GM03348 (cell line): ENCODE results near the gene MIEN1.
"Not testable (repeated sequence)": the region's sequence is repeated elsewhere in the genome, so short reads cannot be mapped to it uniquely, and the experiment has no call there.

Experiments used
- DNase-seq: peaks from one replicate; pipeline ENCODE4 v3.0.0; 2012; ENCODE audit warnings: low spot score

MIEN1 gene

DNA sequence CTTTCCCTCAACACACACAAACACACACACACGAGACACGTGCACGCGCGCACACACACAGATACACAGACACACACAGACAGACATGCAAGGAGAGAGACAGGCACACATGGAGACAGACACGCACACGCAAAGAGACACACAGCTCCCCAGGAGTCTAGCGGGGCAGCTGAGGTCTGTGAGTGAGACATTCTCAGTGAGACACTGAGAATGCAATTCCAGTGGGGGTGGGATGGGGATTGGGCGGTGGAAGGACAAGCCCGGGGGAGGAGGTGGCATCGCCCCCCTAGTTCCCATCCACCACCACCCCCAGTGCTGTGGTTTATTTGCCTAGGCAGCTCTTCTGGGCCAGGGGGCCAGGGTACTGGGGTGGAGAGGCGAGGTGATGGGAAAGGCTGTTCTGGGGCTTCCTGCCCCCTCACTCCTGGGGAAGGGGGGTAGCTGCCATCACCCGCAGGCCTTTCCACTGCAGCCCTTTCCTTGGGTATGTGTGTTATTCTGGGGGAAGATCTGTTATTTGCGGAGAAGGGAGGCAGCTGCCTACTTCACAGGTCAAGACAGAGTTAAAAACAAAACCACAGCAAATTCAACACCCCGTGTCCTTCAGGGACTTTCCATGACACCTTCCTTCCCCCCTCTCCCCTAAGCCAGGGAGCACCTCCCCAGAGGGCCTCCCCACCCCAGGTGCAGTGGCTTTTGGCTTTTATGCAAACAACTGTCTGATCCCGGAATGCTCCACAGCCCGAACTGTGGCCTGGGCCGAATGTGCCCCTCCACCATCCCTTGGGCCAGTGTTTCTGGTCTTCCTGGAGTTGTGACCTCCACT, 25.4 kb upstream of the MIEN1 start:
- DNase-seq, result no peak

DNA sequence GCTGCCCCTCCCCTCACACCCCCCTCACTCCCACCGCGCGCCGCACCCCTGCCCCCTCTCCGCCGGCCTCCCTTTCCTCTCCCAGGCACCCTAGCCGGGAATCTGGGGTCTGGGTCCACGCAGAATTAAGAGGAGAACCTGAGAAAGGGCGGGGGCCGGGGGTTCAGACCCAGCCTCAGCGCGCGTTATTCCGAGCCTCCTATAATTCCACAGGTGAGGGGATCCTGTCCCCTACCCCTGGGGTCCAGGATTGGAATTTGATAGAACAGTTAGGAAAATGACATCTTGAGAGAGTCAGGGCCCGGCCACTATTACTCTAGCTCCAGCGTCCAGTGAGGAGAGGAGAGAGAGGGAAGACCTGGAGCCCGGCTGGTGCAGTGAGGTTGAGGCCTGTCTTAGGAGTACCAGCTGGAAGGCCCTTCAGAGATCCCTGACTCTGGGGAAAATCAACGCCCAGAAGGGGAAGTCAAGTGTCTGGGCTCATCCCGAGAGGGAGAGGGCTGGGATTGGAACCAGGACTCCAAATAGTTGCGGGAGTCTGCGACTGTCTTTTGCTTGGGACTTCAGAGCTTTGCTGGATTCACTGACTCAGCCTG, 24.7 kb upstream of the MIEN1 start:
- no peak for DNase-seq

DNA sequence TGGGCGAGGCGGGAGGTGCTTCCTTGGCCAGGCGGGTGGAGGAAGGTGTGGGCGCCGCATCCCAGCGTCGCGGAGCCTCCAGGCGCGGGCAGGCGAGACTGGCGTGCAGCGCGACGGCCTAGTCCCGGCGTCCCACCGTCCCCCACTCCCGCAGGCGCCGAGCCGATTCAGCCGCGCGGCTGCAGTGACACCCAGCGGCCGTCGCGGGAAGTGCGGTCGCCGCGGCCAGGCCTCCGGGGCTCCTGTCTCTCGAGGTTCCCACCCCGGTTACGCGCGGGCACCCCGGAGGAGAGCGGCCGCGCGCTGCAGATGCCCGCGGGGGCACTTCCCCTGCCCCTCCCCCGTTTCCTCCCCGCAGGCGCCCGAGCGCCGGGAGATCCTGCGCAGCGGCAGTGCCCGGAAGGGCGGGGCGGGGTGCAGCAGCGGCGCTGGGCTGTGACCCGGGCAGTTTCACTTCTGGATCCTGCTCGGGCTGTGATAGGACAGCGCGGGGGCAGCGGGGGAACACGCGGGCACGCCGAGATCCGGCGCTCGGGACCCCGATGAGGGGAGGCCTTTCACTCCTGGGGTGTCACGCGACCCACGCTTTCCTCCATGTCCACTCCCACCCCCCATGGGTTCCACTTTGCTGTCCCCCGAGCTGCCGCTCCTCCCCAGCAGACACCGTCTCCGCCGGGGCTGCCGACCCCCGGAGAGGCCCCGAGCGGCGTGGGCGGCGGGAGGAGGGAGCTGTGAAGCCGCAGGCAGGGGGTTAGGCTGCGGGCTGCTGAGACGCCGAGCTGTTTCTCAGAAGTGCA, 24.0 kb upstream of the MIEN1 start:
- peak; percentile 98 for DNase-seq

DNA sequence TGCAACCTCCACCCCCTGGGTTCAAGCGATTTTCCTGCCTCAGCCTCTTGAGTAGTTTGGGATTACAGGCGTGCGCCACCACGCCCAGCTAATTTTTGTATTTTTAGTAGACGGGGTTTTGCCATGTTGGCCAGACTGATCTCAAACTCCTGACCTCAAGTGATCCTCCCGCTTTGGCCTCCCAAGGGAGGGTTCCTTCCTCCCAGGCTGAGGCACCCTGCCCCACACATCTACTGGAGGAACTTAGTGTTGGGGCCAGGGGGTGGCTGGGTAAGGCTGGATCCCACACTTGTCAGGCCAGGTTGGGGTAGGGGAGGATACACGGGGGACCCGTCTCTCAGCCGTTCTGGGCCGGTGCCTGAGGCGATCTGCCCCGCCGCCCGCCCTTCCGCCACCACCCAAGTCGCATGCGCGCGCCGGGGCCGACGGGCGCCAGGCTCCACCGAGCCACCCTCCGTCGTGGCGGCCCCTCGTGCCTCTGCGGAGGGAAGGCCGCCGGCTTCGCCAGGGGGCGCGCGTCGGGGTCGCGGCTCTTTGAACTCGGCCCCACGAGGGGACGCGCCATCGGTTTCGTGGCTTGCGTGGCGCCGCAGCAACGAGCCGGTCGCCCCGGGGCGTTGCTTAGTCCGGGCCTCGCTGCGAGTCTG, 23.3 kb upstream of the MIEN1 start:
- peak; percentile 76 for DNase-seq

DNA sequence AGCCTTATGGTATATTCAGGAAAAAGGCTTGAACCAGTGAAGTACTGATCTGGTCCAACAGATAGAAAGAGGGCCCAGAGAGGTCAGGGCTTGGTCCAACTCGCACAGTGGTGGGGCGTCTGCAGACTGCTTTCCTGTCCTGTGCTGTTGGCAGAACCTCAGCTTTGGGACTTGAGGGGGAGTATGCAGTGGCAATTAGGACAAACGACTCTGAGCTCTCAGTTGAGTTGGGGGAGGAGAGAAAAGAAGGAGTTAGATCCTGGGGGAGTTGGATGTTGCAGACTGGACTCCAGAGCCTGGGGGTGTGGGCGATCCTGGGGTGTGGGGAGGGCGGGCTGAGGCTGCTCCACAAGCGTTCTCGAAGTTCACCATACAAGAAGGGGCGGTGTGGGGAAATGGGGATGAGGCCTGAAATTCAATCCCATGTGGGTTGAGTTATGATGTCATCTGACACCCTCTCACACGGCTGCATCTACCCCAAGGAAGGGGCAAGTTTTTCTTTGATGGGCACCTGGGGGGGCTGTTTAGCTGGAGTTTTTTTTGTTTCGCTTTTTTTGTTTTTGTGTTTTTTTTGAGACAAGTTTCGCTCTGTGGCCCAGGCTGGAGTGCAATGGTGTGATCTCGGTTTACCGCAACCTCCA, 22.0 kb upstream of the MIEN1 start:
- no peak for DNase-seq

DNA sequence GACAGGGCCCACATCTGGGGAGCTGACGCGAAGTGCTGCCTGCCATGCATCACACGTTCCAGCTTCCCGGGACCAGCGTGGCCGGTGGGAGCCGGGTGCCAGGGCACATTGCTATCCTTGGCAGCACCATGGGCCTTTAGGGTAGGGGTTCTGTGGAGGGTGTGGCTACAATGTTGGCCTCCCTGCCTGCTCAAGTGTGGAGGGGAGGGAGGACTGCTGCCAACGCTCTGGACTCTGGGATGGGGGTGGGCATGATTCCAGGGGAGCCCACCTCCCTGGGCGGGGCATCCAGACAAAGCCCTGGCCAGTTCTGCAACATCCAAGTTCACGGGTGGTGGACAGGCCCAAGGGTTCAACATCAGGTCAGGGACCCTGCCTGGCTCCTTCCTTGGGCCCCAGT, 21.3 kb upstream of the MIEN1 start:
- DNase-seq, result no peak

DNA sequence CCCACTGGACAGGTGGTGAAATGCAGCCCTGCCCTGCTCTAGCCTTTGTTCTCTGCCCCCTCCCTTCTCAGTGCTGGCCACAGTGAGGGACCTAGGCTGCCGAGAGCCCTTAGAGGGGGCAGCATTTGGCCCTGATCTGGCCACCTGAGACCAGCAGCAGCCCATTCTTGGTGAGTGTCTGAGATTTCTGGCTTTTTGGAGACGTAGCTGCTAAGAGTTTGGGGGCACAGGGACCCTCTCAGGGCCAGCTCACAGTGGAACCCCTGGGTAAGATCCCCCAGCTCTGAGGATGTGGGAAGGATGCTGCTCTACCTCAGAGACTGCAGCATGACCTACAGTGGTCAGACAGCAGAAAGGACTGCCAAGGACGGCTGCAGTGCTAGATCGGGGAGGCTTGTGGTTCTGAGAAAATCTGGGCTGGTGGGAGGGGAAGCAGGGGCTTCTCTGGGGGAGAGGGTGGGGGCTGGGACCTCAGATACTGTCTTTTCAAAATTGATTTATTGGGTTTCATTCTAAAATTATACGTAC, 20.7 kb upstream of the MIEN1 start:
- DNase-seq, result no peak

DNA sequence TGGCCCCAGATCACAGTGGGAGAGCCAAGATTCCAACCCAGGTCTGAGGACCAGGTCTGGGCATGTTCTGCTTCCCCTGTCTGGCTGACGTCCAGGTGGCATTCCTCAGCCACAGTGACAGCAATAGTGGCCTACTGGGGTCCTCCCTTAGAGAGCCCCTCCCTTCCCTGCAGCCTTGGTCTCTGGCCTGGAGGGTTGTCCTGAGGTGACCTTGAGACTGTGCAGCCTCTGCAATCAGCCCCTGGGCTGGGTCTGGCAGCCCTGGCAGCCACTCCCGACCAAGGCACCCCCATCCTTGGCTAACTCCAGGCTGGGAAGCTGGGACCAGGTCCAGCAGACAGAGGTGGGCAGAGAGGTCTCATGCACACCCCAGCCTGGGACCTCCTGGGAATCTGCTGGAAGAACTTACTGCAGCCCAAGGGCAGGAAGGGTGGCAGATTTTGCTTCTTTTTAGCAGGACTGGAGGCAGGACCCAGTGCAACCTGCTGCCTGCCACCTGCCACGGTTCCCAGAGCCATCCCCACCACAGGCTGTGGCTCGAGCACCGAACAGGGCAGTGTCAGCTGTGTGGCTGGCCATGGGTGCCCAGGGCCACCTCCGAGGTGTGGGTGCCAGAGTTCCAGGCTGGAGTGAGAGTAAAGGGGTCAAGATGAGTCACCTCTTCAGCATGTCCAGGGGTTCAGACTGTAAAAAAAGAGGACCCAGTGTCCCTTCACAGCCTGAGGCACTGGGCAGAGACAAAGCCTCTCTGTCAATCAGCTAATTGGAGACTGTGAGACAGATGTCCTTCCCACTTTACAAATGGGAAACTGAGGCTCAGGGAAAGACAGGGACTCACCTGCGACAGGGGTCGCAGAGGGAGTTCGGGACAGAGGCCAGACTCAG, 20.0 kb upstream of the MIEN1 start:
- DNase-seq, result no peak

DNA sequence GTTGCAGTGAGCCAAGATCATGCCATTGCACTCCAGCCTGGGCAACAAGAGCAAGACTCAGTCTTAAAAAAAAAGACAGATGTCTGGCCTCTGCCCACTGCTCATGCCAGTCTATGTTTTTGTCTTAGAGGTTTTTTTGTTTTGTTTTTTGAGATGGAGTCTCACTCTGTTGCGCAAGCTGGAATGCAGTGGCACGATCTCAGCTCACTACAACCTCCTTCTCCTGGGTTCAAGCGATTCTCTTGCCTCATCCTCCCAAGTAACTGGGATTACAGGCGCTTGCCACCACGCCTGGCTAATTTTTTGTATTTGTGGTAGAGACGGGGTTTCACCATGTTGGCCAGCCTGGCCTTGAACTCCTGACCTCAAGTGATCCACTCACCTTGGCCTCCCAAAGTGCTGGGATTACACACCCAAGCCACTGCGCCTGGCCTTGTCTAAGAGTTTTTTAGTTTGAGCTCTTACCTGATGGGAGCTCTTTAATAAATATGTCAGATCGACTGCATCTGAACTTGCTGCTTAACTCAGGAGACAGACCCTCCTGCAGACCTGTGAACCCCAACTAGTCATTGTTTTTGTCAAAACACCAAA, 18.2 kb upstream of the MIEN1 start:
- DNase-seq, result not testable (repeated sequence)

DNA sequence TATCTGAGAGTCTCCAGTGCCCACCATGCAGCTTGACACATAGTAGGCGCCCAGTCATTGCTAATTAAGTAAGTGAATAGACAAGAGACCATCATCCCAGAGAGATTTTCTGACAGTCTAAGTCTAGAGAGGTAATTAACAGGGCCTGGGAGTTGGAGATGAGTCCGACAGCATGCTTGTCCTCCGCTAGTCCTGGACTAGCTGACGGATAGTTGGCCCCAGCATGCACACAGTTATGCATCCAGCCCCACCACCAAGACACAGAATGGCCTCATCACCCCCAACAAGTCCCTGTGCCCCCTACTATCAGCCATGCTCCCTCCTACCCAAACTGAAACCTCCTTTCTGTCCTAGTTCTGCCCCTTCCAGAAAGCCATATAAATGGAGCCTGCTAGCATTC, 17.4 kb upstream of the MIEN1 start:
- DNase-seq, result no peak

DNA sequence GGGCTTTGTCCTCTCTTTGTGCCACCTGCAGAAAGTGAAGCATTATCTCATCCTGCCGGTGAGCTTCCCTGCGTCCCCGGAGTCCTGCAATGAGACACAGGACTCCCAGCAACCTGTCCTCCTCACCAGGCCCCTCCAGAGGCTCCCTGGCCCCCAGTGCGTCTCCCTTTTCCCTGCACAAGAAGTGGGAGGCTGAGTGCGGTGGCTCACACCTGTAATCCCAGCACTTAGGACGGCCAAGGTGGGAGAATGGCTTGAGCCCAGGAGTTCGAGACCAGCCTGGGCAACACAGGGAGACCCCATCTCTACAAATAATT, 15.8 kb upstream of the MIEN1 start:
- no peak for DNase-seq

DNA sequence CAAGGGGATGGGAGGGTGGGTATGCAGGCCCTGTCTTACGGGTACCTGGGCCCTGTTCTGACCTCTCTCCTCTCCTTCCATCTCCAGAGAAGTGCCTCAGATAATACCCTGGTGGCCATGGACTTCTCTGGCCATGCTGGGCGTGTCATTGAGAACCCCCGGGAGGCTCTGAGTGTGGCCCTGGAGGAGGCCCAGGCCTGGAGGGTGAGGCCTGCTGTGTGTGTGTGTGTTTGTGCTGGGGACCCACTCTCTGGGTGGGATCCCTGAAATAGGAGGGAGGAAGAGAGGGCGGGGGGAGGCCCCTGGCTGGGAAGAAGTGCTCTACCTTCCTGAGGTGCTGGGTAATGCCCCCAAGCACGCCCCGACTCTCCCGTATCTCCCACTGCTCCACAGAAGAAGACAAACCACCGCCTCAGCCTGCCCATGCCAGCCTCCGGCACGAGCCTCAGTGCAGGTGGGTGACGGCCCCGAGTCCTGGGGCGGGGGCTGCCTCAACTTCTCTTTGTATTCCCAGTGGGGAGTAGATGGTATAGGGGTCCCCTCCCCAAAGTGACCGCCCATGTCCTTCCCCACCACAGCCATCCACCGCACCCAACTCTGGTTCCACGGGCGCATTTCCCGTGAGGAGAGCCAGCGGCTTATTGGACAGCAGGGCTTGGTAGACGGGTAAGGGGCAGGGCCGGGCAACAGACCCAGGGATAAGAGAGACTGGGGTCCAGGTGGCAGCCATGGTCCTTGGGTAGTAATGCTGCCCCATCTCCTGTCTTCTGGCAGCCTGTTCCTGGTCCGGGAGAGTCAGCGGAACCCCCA, 15.2 kb upstream of the MIEN1 start:
- no peak for DNase-seq

DNA sequence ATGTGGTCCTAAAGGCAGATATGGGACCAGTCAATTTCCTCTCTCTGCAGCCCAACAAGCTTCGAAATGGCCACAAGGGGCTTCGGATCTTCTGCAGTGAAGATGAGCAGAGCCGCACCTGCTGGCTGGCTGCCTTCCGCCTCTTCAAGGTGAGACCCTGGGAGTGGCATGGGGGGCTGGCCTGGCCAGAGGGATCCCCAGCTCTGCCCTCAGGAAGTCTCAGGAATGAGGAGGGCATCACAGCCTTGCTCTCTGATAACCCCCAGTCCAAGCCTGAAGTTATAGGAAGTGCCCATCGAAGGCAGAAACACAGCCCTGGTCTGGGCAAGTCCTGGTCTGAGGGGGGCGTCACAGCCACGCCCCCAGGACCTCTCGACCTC, 14.5 kb upstream of the MIEN1 start:
- DNase-seq, result no peak

DNA sequence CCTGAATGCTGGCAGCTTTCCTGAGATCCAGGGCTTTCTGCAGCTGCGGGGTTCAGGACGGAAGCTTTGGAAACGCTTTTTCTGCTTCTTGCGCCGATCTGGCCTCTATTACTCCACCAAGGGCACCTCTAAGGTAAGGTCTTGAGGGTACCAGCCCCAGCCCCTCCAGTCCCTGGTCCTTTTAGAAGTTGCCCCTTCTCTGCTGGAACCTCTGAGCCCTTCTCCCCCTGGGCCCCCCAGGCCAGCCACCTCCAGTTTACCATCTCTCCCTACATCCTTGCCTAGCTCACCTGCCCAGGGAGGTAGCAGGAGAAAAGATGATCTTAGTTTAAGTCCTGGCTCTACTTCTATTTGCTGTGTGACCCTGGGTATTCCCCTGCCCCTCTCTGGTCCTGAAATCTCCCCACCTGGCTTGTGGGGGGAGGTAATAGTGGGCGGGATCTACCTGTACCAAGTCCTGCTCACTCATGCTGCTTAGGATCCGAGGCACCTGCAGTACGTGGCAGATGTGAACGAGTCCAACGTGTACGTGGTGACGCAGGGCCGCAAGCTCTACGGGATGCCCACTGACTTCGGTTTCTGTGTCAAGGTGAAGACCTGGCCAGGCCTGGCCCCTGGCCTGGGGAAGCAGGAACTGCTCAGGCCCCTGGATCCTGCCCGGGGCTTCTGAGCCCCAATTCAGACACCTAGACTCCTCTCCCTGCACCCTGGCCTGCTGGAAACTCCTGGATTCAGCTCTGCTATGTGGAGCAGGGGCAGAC, 13.9 kb upstream of the MIEN1 start:
- DNase-seq, result no peak

DNA sequence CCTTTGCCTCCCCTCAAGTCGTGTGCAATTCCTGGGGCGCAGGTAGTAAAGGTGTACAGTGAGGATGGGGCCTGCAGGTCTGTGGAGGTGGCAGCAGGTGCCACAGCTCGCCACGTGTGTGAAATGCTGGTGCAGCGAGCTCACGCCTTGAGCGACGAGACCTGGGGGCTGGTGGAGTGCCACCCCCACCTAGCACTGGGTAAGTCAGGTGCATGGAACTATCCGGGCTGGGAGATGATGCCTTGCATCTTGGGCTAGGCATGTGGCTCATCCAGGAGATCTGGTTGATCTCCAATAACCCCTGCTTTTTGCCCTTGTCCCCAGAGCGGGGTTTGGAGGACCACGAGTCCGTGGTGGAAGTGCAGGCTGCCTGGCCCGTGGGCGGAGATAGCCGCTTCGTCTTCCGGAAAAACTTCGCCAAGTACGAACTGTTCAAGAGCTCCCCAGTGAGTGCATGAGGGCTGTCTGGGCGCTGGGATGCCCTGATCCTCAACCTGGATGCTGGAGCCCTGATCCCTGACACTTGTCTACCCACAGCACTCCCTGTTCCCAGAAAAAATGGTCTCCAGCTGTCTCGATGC, 12.6 kb upstream of the MIEN1 start:
- no peak for DNase-seq

DNA sequence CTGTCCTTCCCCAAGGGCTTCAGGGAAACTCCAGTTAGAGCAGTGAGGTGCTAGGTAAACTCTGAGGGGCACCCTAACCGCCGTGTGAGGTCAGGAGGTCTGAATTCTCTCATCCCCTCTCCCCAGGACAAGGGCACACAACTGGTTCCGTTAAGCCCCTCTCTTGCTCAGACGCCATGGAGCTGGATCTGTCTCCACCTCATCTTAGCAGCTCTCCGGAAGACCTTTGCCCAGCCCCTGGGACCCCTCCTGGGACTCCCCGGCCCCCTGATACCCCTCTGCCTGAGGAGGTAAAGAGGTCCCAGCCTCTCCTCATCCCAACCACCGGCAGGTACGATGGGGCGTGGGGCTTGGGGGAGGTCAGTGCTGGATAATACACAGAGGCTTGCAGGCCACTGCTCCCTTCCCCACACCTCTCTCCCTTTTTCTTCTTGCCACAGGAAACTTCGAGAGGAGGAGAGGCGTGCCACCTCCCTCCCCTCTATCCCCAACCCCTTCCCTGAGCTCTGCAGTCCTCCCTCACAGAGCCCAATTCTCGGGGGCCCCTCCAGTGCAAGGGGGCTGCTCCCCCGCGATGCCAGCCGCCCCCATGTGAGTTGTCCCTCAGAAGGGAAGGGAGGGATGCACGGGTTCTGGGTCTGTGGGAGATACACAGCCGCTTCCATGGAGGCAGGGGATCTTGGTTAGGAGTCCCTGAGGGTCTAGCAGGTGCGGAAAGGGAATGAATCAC, 12.0 kb upstream of the MIEN1 start:
- DNase-seq, result no peak

DNA sequence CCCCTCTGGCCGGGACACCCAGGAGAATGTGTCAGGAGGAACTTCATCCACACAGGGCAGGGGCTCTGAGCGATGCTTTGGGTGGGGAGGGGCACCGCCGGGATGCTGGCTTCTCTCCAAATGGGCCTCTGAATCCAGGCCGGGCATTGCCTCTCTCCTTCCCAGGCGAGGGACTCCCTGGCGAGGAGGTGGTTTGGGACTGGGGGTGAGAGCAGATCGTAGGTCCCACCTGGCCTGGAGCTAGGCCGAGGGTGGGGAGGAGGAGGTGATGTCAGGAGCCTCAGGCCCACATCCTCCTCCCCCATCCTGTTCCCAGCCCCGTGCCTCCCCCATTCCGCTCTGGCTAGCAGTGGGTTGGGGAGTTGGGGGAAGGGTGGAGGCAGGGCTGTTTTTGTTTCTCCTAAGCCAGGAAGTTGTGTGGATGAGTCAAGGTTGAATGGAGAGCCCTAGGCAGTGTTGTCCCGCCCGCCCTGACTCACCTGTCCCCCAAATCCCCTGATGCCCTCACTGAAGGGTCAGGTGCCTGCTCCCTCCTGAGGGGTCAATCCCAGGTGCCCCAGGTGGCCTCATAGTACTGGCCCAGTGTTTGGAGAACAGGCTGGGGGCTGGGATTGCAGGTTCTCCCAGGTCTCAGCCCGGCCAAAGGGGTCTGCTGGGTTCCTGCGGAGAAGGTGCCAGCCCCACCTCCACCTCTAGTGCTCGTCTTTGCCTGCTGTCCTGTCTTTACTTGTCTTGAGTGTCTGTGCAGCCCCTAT, 10.2 kb upstream of the MIEN1 start:
- DNase-seq, result no peak
